ENCODE measurements around the gene HID1.

DNA sequence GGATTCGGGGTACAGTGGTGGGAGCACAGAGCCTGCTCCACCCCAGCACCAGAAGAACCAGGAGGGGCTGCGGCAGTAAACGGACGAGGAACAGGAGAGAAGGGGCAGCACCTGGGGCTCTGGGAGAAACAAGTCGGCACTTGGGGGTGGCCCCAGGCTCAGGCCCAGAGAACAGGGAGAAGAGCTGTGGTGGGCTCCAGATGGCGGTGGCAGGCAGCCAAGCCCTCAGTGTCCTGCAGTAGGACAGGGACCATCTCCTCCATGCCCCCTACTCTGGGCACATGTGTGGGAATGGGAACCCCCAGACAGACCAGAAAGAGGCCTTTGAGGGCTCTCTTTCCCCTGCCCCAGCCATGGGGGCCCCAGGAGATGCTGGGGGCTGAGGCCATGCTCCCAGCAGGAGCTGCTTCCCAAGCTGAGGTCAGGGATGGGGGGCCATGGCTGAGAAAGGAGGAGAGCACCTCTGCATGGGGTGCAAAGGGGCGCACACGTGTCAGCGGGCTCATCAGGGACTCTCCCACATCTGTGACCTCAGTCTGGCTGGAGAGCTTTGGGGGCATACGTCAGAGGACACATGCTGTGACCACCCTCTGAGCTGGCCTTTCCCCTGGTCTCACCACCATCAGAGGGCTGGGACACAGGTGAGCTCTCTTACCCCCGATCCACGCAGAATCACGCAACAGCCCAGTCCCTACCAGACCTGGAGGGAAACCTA, 56.3 kb downstream of the HID1 start:
- TF ChIP-seq GATA2 (IDR thresholded peaks at IDR 0.05; ENCODE audit: low read depth, low read length) (no peak), GATA3 (IDR thresholded peaks at IDR 0.05; ENCODE audit: low read depth, low read length) (no peak)
